Uterus (tissue), 2 donors: ENCODE data around the gene GRAMD1A.

Experiments used
- POLR2A ChIP-seq, 2 donors: fragments of 450-650 bp; IDR thresholded peaks; one replicate each; pipeline ENCODE4 v1.6.1; 2016; ENCODE audit warnings: antibody characterized with exemption in 2 of 2, mild to moderate bottlenecking in 1 of 2, moderate library complexity in 1 of 2
- TF ChIP-seq, protein P1 (sequence below), 4 experiments: fragments of 200-600 bp in 2 of 4; fragments of 450-650 bp in 2 of 4; sonication (generic) in 2 of 4; IDR thresholded peaks; one replicate each; pipeline ENCODE4 v1.5.1; 2016 to 2019; ENCODE audit warnings: antibody characterized with exemption in 4 of 4, mild to moderate bottlenecking in 2 of 4, moderate library complexity in 1 of 4

DNA sequence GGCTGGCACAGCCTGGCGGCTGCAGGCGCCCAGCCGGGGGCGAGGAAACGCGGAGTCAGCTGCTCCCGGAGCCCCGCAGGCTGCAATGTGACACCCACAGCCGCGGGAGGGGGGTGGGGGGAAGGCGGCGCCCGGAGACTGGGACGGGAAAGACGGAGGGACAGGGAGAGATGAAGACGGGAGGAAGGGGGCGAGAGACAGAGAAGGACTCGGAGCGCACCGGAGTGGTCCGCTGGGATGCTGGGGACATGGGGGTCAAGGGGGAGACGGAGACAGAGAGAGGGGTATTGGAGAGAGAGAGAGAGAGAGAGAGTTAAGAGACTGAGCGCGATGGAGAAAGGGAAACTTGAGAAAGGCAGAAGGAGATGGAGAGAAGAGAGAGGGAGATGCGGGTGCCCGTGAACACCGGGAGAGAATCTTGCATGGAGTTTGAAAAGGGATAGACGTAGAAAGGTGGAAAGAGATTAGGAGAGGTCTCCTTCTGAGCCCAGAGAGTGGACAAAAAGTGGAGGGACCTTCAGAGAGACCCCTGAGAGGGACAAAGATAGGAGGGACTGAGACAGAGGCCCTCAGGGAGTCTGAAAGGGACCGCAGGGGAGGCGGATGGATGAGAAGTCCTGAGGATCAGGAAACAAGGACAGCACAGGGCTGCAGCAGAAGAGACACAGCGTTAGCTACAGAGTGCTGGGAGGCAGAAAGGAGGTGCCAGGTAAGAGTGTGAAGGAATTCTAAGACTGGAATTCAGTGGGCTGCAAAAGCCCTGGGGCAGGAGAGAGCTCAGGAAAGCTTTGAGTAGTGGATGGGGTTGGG lies 31.2 kb downstream of the GRAMD1A start:
- TF ChIP-seq, protein P1, sequence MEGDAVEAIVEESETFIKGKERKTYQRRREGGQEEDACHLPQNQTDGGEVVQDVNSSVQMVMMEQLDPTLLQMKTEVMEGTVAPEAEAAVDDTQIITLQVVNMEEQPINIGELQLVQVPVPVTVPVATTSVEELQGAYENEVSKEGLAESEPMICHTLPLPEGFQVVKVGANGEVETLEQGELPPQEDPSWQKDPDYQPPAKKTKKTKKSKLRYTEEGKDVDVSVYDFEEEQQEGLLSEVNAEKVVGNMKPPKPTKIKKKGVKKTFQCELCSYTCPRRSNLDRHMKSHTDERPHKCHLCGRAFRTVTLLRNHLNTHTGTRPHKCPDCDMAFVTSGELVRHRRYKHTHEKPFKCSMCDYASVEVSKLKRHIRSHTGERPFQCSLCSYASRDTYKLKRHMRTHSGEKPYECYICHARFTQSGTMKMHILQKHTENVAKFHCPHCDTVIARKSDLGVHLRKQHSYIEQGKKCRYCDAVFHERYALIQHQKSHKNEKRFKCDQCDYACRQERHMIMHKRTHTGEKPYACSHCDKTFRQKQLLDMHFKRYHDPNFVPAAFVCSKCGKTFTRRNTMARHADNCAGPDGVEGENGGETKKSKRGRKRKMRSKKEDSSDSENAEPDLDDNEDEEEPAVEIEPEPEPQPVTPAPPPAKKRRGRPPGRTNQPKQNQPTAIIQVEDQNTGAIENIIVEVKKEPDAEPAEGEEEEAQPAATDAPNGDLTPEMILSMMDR (IDR thresholded peaks at IDR 0.05): no peak
- no peak for TF ChIP-seq POLR2A (IDR thresholded peaks at IDR 0.05)
